HG03354 (cell line): ENCODE measurements around the gene PCF11.
A peak's percentile ranks its signal among the peaks of the same experiment; 100 is the strongest.
"Not testable (repeated sequence)": the region's sequence is repeated elsewhere in the genome, so short reads cannot be mapped to it uniquely, and the experiment has no call there.

ENCODE experiments used
- ATAC-seq: cut with Tn5 transposase; IDR thresholded peaks from one replicate; pipeline ENCODE4 v1.9.1; 2021; ENCODE audit warnings: mild to moderate bottlenecking; ENCODE audit not compliant: unreplicated experiment, poor library complexity, severe bottlenecking

Gene PCF11

DNA sequence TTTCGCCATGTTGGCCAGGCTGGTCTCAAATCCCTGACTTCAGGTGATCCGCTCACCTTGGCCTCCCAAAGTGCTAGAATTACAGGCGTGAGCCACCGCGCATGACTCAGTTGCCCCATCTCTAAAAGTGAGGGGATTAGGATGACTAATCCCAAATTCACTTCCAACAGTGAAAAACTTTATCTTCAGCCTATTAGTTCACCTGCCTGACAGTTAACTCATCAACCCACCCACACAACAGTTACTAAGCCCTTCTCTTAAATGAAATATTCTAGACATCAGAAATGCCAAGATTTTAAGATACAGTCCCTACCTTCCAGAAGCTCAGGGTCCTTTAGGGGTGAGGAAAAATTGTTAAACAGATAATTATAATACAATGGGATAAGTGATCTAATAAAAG lies 34.6 kb downstream of the PCF11 start:
- no peak for ATAC-seq

DNA sequence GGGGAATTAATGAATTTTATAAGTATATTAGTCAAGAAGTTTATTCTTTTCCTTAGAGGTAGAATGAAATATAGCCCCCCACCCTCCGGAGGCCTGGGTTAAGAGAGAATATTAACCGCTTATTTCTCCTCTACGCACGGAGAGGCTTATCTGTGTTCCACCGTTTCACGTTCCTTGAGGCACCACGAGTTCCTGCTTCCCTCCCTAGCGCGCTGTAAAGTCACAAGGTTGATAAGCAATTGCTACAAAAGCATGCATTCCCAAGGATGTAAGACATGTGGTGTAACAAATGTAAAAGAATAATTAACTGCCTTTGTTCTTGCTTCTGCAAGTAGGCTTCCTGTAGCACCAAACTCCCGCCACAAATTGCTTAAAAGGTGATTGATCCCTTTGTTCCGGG lies 35.1 kb downstream of the PCF11 start:
- no peak for ATAC-seq

DNA sequence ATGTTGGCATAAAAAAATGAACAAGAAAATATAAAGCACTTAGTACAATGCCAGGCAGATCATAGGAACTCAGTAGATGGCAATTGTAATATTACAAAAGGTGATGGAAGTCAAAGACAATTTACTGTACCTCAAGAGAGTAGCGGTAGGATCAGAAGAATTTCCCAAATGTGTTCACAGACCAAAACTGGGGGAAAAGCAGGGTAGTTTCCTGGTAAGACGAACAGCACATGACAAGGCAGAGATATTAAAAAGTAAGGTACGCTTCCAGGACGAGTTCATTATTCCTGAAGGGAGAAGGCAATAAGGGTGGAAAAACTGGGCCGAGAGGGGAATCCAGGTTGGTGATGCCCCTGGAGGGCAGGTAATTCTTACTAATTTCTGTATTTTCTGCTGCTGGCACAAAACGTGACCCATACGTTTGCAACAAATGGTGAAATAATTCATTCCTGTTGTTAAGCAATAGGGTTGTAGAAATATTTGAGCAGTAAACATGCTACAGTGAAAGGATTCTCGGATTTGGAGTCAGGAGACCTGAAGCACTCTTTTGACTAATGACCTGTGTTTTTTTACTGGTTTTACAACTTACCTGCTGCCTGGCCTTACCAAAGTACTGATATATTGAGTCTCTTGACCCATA lies 35.8 kb downstream of the PCF11 start:
- ATAC-seq = no peak

DNA sequence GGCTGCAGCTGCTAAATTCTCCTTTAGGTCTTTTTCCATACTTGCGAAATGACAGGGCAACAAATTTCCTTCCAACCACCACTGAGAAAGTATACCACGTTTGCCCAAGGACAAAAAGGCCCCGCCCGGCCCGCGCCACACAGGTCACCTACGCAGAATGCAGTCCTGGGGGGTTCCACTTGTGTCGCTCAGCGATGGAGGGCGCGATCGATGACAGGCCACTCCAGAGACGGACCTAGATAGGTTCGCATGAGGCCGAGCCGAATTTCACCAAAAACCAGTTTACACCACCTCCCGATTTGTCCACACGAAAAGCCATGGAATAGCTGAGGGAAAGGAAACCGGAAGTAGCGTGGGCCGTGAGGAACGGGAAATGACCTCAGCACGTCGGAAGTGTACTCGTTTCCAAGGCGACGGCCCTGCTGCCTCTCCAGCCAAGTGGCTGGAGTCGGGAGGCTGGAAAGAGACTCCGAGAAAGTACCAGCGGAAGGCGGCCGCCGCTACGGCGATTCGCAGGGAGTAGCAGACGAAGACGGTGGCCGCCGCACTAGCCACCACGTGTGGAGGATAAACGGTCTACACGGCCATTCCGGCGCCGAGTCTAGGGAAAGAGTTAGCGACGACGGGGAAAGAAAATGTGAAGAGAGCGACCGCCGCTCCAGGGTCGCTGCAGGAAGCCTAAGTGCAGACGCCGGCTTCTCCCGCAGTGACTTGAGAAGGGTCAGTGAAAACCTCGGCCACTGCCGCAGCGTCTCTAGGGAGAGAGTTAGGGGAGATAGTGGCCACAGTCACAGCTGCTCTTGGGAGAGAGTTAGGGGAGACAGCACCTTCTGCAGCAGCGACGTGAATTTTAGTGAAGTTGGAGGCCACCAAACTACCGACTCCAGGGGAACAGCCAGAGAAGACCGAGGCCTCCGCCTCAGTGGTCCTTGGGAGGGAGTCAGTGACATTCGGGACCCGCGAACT lies 36.7 kb downstream of the PCF11 start, which contains the start of gene ANKRD42:
Gene ANKRD42, plus strand, starts transcription at position 398 of the 966 bp plus-strand sequence. CDS start 959 bp downstream, outside the sequence.
- peak; percentile 91 for ATAC-seq

DNA sequence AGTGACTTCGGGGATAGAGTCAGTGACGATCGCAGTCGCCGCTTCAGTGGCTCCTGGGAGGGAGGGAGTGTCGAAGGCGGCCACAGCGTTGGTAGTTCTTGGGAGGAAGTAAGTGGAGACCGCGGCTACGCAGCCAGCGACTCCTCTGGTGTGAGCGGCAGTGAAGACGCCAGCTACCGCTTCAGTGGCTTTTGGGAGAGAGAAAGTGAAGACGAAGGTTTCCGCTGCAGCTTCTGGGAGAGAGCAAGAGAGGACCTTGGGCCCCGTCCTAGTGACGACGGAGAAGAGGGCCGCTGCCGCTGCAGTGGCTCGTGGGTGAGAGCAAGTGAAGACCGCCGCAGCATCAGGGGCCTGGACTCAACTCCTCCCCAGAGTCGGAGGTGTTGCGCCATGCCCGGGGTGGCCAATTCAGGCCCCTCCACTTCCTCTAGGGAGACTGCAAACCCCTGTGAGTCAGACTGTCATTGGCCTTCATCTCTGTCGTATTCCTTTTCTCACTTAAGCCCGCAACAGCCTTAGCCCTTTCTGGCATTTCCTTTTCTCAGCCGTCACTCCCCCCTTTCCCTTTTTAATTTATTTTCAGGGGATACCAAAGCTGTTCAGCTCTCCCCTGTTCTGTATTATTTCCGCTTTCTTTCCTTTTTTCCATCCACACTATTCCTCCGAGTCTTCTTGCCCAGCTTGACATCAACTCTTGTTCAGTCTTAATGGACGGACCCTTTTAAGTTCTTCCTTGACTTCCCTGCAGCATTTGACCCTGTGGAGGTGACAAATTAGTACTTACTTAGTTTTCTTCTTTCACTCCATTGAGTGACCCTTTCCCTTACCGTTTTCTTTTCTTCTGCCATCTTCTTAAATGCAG lies 37.6 kb downstream of the PCF11 start:
- ATAC-seq = peak; percentile 59

DNA sequence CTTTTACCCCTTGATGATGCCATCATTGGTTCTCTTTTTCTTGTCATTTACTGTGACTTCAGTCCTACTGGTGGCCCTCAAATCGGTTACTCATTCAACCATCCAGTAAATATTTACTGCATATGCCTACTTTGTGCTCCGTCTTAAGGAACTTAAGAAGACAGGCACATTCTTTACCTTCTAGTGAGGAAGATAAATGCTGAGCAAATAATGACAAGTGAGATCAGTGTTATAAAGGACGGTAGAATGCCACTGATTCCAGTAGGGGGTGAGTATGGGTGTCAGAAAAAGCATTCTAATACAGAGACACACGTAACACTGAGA lies 38.2 kb downstream of the PCF11 start:
- no peak for ATAC-seq

DNA sequence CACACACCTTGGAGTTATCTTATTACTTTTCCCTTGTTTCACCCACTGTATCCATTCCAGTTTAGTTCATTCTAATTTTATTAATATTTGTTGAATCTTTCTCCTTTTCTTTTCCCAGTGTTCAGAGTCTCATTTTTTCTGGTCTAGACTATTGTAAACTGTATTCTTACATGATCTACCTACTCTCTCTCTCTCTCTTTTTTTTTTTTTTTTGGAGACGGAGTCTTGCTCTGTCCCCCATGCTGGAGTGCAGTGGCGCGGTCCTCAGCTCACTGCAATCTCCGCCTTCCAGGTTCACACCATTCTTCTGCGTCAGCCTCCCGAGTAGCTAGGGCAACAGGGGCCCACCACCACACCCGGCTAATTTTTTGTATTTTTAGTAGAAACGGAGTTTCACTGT lies 38.7 kb downstream of the PCF11 start:
- ATAC-seq = no peak

DNA sequence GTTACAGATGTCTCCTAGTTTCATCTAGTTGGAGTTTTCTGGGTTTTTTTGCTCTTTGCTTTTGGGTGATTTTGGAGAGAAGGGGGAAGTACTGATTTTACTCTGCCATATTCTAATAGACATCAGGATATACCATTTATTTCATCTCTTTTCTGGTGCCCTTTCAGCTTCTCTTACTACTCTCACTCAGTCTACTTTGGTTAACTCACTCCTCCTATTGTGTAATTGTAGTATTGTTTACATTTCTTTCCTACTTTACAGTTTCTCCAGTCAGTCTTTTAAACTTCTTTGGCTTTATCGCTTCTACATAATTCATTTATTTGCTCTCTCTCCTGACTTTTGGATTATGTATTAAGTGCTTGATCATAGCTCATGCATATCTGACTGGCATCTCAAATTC lies 43.1 kb downstream of the PCF11 start:
- ATAC-seq = no peak

DNA sequence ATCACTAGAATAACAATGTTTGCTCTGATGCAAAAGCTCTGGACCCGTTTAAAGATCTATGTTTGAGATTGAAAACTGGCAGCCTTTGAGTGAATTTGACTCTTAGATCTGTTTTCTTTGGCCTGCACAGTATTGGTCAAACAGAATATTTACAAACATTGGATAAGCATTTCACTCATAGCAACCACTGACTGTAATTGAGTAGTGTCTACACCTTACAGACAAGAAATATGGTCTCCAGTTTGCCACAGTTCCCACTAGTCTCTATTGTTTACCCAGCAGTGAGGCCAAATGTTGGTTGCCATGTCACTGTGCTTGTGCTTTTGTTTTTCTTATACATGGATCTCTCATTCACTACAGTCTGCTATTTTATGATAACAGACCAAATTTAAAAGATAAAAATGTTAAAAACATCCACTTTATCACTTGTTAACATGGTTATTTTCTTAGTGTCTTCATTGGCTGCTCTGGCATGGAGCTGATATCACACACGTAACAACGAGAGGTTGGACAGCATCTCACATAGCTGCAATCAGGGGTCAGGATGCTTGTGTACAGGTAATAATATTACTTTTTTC lies 48.8 kb downstream of the PCF11 start:
- ATAC-seq = no peak

DNA sequence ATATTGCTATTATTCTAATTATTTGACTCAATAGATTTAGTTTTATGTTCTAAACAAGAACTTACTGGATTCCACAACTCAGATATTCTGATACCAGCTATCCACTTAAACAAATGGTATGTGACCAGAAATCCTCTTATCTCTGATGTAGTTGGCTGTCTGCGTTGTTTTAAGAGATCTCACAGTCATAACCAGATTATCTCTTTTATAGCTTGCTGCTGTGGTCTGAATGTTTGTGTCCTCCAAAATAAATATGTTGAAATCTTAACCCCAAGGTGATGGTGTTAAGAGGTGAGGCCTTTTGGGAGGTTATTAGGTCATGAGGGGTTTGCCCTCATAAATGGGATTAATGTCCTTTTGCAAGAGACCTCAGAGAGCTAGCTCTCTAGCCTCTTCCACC lies 49.3 kb downstream of the PCF11 start:
- ATAC-seq = no peak

DNA sequence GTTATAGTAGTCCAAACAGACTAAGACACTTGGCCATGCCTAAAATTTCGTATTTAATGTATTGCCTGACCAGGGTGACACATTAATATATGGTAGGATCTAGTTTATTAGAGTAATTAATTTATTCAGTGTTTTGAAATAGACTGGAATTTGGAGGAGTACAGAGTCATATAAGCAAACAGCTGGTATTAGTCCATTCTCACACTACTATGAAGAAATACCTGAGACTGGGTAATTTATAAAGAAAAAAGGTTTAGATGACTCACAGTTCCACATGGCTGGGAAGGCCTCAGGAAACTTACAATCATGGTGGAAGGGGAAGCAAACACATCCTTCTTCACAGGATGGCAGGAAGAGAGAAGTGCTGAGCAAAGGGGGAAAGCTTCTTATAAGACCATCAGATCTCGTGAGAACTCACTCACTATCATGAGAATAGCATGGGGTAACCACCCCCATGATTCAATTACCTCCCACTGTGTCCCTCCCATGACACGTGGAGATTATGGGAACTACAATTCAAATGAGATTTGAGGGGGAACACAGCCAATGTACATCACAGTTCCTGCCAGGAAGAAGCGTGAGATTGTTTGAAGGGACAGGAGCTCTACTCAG lies 49.9 kb downstream of the PCF11 start:
- not testable (repeated sequence) for ATAC-seq

DNA sequence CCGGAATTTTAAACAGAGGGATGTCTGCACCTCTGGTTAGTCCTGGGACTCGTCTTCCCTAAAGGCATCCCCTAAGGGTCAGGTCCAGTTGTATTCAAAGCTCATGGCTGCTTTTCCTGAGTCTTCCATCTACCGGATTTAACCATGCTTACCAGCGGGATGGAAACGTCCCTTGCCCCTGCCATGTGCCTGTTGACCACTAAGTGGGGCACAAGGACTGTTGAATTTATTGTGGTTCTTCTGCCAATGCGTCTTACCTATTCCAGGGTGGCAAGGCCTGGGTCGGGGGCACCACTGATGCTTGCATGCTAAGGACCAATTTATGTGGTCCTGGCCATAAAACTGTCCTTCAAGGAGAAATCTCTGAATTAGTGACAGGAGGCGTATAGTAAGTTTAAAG lies 62.2 kb downstream of the PCF11 start:
- ATAC-seq = no peak

DNA sequence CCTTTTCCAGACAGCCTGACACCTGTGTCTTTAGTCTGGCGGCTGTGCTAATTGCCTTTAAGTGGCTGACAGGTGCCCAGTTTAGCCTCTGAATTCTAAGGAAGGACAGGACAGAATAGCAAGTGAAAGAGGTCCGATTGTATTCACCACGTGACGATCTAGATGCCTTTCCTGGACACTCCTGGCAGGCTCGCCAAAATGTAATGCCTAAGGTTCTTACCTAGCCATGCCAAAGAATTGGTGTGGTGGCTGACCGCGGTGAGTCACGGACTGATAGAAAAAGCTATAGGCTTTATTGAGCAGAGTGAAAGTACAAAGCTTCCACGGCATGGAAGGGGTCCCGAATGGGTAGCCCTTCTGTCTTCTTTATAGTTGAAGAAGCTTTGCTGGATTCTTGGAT lies 63.3 kb downstream of the PCF11 start:
- ATAC-seq = no peak

DNA sequence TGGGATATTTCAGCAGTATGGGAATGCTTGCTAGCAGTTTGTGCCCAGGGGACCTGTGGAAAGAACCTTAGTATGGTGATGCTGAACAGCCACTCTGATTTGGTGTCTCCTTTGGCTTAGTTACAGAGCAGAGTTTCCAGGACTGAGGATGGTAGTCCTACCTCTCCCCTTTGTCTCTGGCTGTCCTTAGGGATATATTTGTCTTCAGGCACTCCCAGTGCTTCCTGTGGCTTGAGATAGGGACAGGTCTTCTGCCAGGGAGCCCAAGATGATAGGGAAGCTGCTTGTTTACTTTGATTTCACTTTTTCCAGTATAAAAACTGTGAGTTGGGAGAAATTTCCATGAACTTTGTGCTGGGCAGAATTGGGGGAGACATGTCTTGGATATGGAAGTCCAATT lies 64.8 kb downstream of the PCF11 start:
- ATAC-seq = no peak

DNA sequence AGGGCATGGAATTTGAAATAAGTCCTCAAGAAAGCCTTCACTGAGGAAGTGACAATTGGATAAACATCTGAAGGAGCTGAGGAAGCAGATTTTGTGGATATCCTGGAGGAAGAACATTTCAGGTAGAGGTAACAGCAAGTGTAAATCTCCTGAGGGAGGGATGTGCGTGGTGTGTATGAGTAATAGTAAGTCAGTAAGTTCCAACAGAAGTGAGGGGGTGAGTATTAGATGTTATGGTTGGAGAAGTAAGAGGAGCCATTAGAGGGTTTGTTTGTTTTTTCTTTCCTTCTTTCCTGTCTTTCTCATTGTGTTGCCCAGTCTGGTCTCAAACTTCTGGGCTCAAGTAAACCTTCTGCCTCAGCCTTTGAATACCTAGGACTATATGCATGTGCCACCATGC lies 65.6 kb downstream of the PCF11 start:
- no peak for ATAC-seq

DNA sequence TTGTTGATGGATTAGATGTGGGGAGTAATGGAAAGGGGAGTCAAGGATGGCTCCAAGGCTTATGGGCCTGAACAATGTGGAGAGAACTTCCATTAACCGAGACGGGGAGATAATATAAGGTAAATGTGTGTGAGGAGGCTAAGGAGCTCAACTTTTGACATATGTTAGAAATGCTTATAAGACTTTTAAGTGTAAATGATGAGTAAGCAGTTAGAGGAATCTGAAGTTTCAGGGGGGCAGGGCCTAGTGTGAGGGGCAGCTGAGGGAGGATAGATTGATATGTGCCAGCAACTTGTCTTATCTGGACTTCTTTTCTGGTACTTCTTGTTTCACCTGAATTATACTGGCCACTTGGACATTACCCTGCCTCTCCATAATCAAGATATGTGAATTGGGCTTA lies 66.5 kb downstream of the PCF11 start:
- no peak for ATAC-seq

DNA sequence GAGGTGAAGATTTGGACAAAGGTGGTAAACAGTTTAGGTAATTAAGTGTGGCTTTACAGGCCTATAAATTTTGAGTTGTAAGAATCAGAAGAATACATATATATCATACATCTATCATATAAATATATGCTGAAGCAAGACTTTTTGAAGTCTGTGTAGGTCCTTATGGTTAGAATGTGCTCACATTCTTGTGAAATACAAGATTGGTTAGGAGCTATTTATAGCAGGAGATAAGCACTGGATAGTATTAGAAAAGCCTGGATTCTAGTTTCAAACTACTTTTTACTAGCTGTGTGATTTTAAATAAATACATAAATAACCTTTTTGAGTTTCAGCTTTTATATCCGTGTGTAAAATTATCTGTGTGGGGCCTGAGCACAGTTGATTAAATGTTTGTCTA lies 78.9 kb downstream of the PCF11 start:
- ATAC-seq = no peak
